ENCODE data around the gene CST3. TPM values are rescaled to one million over a fixed set of nuclear protein-coding genes. Genes with fewer than 3 reads are reported as not detected.

The CST3 gene
- polyA plus RNA-seq, 1 experiment = 458 TPM

GRCh38 chr20:23658336-23658735, 20.6 kb upstream of the CST3 start:
- H3K27me3 ChIP-seq (ENCODE audit: control insufficient read depth, insufficient read depth, low read length) = no peaks in the 10 kb centered on the region
- TF ChIP-seq, protein P1, sequence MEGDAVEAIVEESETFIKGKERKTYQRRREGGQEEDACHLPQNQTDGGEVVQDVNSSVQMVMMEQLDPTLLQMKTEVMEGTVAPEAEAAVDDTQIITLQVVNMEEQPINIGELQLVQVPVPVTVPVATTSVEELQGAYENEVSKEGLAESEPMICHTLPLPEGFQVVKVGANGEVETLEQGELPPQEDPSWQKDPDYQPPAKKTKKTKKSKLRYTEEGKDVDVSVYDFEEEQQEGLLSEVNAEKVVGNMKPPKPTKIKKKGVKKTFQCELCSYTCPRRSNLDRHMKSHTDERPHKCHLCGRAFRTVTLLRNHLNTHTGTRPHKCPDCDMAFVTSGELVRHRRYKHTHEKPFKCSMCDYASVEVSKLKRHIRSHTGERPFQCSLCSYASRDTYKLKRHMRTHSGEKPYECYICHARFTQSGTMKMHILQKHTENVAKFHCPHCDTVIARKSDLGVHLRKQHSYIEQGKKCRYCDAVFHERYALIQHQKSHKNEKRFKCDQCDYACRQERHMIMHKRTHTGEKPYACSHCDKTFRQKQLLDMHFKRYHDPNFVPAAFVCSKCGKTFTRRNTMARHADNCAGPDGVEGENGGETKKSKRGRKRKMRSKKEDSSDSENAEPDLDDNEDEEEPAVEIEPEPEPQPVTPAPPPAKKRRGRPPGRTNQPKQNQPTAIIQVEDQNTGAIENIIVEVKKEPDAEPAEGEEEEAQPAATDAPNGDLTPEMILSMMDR (IDR thresholded peaks at IDR 0.05; ENCODE audit: insufficient read depth, low read depth, low read length) = no peak
- no peak for DNase-seq (ENCODE audit: low read depth)
- POLR2A ChIA-PET = no interaction called here
- H3K4me3 ChIP-seq (ENCODE audit: low read depth, low read length) = no peak overlapping the region
- no peaks in the 10 kb centered on the region for H3K36me3 ChIP-seq (ENCODE audit: control insufficient read depth, insufficient read depth, low read length)
- CTCF ChIA-PET = interaction anchor here (4.1 kb wide), 1 partner anchor 10 kb away, joined by 15 read pairs; no protein-coding TSS in a partner anchor

GRCh38 chr20:23657202-23657601, 19.4 kb upstream of the CST3 start:
- ChIA-PET POLR2A (no interaction called here), CTCF (interaction anchor here (1.0 to 4.1 kb wide), 3 partner anchors 10 to 12 kb away, joined by 3 to 15 read pairs (median 5); no protein-coding TSS in a partner anchor)
- DNase-seq (ENCODE audit: low read depth) = no peak
- Histone ChIP-seq H3K4me3 (ENCODE audit: low read depth, low read length) (no peak overlapping the region), H3K36me3 (ENCODE audit: control insufficient read depth, insufficient read depth, low read length) (no peaks in the 10 kb centered on the region), H3K27me3 (ENCODE audit: control insufficient read depth, insufficient read depth, low read length) (no peaks in the 10 kb centered on the region)
- TF ChIP-seq, protein P1 (IDR thresholded peaks at IDR 0.05; ENCODE audit: insufficient read depth, low read depth, low read length) = no peak

- H3K27me3 ChIP-seq (ENCODE audit: control insufficient read depth, insufficient read depth, low read length) = no peaks in the 10 kb centered on the region
- no peaks in the 10 kb centered on the region for H3K36me3 ChIP-seq (ENCODE audit: control insufficient read depth, insufficient read depth, low read length)
- ChIA-PET POLR2A (no interaction called here), CTCF (interaction anchor here (1.0 to 1.8 kb wide), 2 partner anchors 9 to 11 kb away, joined by 3 to 5 read pairs; no protein-coding TSS in a partner anchor)
- no peak overlapping the region for H3K4me3 ChIP-seq (ENCODE audit: low read depth, low read length)
- no peak for DNase-seq (ENCODE audit: low read depth)
- TF ChIP-seq, protein P1 (IDR thresholded peaks at IDR 0.05; ENCODE audit: insufficient read depth, low read depth, low read length) = no peak
Observed at GRCh38 chr20:23656372-23656771, 18.6 kb upstream of the CST3 start.

GRCh38 chr20:23655491-23656211, 17.9 kb upstream of the CST3 start:
- no peaks in the 10 kb centered on the region for H3K36me3 ChIP-seq (ENCODE audit: control insufficient read depth, insufficient read depth, low read length)
- TF ChIP-seq, protein P1 (IDR thresholded peaks at IDR 0.05; ENCODE audit: insufficient read depth, low read depth, low read length) = no peak
- H3K4me3 ChIP-seq (ENCODE audit: low read depth, low read length) = no peak overlapping the region
- CTCF ChIA-PET = interaction anchor here (1.8 to 3.9 kb wide), 2 partner anchors 11 to 12 kb away, joined by 5 to 19 read pairs; no protein-coding TSS in a partner anchor
- DNase-seq (ENCODE audit: low read depth) = no peak
- POLR2A ChIA-PET = no interaction called here
- no peaks in the 10 kb centered on the region for H3K27me3 ChIP-seq (ENCODE audit: control insufficient read depth, insufficient read depth, low read length)

DNA sequence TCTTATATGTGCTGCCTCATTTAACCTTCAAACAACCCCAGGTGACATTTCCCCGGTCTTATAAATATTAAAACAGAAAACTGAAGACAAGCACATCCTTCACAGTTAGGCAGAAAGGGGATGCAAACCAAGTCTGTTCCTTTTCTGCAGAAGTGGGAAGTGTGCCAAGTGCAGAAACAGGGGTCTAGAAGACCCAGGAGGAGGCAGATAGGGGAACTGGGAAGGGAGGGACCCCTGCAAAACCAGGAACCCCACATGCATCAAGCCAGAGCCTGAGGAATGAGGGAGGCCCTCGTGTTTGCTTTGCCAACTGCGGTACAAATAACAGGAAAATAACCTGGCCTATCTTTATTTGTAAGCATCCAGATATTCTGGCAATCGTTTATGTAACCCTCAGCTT, 17.0 kb upstream of the CST3 start:
- ChIA-PET POLR2A (no interaction called here), CTCF (interaction anchor here (3.9 kb wide), 1 partner anchor 13 kb away, joined by 19 read pairs; no protein-coding TSS in a partner anchor)
- Histone ChIP-seq H3K36me3 (ENCODE audit: control insufficient read depth, insufficient read depth, low read length) (no peaks in the 10 kb centered on the region), H3K4me3 (ENCODE audit: low read depth, low read length) (no peak overlapping the region), H3K27me3 (ENCODE audit: control insufficient read depth, insufficient read depth, low read length) (no peaks in the 10 kb centered on the region)
- no peak for DNase-seq (ENCODE audit: low read depth)
- TF ChIP-seq, protein P1 (IDR thresholded peaks at IDR 0.05; ENCODE audit: insufficient read depth, low read depth, low read length) = no peak
